Measurements from ENCODE around the gene SLC22A4. TPM values are rescaled to one million over a fixed set of nuclear protein-coding genes. Genes with fewer than 3 reads are reported as not detected.

Gene SLC22A4
- total RNA-seq, 1 experiment from 2014 or later: 0.72 TPM

- Histone ChIP-seq H3K23ac (ENCODE audit: insufficient read length, low read depth, low read length) (no peak overlapping the region), H3K56ac (ENCODE audit: insufficient read length, low read depth, low read length) (no peak overlapping the region), H4K8ac (replicated peaks; ENCODE audit: insufficient read length, low read depth, low read length) (no peak overlapping the region), H3K4me1 (ENCODE audit: insufficient read depth, low read length) (peaks cover 4% of the 10 kb centered on the region; the same call in 1 of the 2 replicates), H2AK5ac (ENCODE audit: insufficient read length, low read length) (no peak overlapping the region), H2BK120ac (ENCODE audit: low read depth, low read length, poor library complexity, severe bottlenecking) (no peak overlapping the region), H4K5ac (ENCODE audit: insufficient read length, low read depth, low read length) (no peak overlapping the region), H2BK20ac (ENCODE audit: low read depth, low read length, poor library complexity, severe bottlenecking) (no peak overlapping the region), H3K9ac (ENCODE audit: extremely low read depth, insufficient read length, low read length) (no peak overlapping the region), H2BK15ac (ENCODE audit: low read depth, low read length) (no peak overlapping the region), H3K79me1 (ENCODE audit: insufficient read depth, low read depth, low read length, poor library complexity, severe bottlenecking) (no peaks in the 10 kb centered on the region), H2AFZ (ENCODE audit: low read length) (peak overlapping the region; percentile 27), H2BK12ac (ENCODE audit: insufficient read length, low read depth, low read length) (no peak overlapping the region), H2BK5ac (ENCODE audit: insufficient read length, low read length) (no peak overlapping the region), H3T11ph (ENCODE audit: low read length) (no peak overlapping the region), H3K27me3 (ENCODE audit: insufficient read depth, low read length) (no peaks in the 10 kb centered on the region), H4K91ac (ENCODE audit: insufficient read length, low read depth, low read length) (no peak overlapping the region), H4K20me1 (ENCODE audit: control insufficient read depth, insufficient read depth, insufficient read length) (no peaks in the 10 kb centered on the region), H3K27ac (ENCODE audit: insufficient read length, low read depth, low read length) (no peak overlapping the region), H3K4ac (ENCODE audit: low read depth, low read length) (no peak overlapping the region), H3K23me2 (ENCODE audit: insufficient read length, low read depth, low read length, poor library complexity, severe bottlenecking) (no peaks in the 10 kb centered on the region), H3K18ac (ENCODE audit: insufficient read length, low read depth, low read length) (no peak overlapping the region), H3K9me3 (ENCODE audit: control insufficient read depth, low read depth, low read length) (no peaks in the 10 kb centered on the region), H3K14ac (ENCODE audit: insufficient read depth, low read length) (no peak overlapping the region), H3K79me2 (ENCODE audit: insufficient read depth, low read length) (no peaks in the 10 kb centered on the region), H3K4me2 (ENCODE audit: insufficient read depth, insufficient read length, low read length) (no peak overlapping the region)
- Mint-ChIP-seq H3K27me3 (ENCODE audit: low read depth) (peaks cover 3% of the 10 kb centered on the region; the same call in 1 of the 2 replicates), H3K27ac (no peak overlapping the region), H3K4me1 (peaks cover 9% of the 10 kb centered on the region in 2 experiments), H3K9me3 (no peaks in the 10 kb centered on the region), H3K4me3 (no peak overlapping the region), H3K36me3 (ENCODE audit: insufficient read depth in 1 of 3, low read depth in 3 of 3) (no peaks in the 10 kb centered on the region)
- TF ChIP-seq CTCF (conservative IDR thresholded peaks at IDR 0.05): no peak
- no peak for DNase-seq
- no CpG with 5 or more reads among the region's 2 CpGs for WGBS (ENCODE audit: extremely low coverage, insufficient read length, low lambda C conversion rate)
These were observed 43.6 kb upstream of the SLC22A4 start for GRCh38 chr5:132250547-132250946.

Measured in H9 (cell line).